AG10803 (cell line): ENCODE measurements around the gene RSRC1.
A peak's percentile ranks its signal among the peaks of the same experiment; 100 is the strongest.

ENCODE experiments used
- DNase-seq: peaks from one replicate; pipeline ENCODE4 v3.0.0; 2010; ENCODE audit warnings: low read depth
- H3K4me3 ChIP-seq: 2 replicates; pipeline ENCODE4 v1.5.1; 2011; ENCODE audit warnings: mild to moderate bottlenecking, low read length, control low read depth
- TF ChIP-seq, protein P1 (sequence below): conservative IDR thresholded peaks from 2 replicates; pipeline ENCODE4 v1.5.1; 2011; ENCODE audit warnings: mild to moderate bottlenecking, low read length, control low read depth, inconsistent platforms

The RSRC1 gene

DNA sequence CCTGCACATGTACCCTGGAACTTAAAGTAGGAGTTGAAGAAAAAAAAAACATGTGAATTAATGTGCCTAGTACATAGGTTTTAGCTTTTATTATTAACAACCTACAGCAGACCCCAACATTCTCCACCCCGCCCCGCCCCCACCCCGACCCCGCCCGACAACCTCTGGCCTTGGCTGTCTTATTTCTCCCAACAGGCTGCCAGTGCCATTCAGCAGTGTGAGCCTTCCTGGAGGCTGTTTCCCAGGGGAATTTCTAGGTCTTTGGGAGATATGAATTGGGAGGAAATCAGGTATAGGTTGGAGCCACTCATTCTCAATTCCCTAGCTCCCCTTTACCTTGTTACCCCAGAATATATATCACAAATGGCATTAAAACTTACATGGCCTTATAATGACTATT, 452.8 kb downstream of the RSRC1 start:
- H3K4me3 ChIP-seq, result no peak overlapping the region
- DNase-seq, result no peak
- TF ChIP-seq, protein P1, sequence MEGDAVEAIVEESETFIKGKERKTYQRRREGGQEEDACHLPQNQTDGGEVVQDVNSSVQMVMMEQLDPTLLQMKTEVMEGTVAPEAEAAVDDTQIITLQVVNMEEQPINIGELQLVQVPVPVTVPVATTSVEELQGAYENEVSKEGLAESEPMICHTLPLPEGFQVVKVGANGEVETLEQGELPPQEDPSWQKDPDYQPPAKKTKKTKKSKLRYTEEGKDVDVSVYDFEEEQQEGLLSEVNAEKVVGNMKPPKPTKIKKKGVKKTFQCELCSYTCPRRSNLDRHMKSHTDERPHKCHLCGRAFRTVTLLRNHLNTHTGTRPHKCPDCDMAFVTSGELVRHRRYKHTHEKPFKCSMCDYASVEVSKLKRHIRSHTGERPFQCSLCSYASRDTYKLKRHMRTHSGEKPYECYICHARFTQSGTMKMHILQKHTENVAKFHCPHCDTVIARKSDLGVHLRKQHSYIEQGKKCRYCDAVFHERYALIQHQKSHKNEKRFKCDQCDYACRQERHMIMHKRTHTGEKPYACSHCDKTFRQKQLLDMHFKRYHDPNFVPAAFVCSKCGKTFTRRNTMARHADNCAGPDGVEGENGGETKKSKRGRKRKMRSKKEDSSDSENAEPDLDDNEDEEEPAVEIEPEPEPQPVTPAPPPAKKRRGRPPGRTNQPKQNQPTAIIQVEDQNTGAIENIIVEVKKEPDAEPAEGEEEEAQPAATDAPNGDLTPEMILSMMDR, result no peak

DNA sequence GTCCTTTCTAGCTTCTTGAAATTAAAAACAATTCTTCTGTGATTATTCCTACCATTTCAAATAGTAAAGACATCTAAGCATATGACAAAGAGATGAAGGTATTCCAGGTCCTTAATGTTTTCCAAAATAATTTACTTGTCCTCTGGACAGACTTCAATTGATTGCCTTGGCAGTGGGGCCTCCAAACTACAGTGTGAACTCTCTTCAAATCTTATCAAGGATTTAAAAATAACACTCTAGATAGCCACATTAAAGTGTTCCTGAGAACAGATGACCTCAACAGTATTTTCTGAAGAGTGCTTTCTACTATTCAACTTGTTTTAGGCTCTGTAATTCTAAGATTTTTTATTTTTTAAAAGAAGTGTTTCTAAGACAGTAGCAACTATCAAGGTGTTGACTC, 453.2 kb downstream of the RSRC1 start:
- DNase-seq, result no peak

DNA sequence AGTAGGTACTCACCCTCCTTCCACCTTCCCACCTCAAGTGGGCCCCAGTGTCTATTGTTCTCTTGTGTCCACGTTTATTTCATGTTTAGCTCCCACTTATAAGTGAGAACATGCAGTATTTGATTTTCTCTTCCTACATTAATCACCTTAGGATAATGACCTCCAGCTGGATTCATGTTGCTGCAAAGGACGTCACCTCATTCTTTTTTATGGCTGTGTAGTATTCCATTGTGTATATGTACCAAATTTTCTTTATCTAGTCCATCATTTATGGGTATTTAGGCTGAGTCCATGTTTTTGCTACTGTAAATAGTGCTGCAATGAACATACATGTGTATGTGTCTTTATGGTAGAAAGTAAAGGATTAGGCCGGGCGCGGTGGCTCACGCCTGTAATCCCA, 455.2 kb downstream of the RSRC1 start:
- H3K4me3 ChIP-seq, result no peak overlapping the region
- no peak for DNase-seq
- TF ChIP-seq, protein P1, result no peak

More for the DNA sequence above, 453.2 kb downstream of the RSRC1 start:
- no peak overlapping the region for H3K4me3 ChIP-seq
- TF ChIP-seq, protein P1, result no peak

DNA sequence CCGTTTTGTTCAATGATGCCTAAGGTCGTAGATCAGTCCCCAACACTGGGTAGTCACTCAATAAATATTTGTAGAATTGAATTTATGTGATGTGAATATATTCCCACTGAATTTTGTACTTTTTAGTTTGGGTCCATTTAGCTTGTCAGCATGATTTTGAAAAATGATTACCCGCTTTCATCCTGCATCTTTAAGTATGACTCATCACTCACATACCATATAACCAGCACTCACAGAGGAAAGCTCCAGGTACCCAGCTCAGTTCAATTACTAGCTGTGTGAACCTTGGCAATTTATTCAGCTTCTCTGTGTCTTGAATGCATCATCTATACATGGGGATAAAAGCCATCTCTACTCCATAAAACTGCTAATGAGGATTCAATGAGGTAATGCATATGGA, 458.9 kb downstream of the RSRC1 start:
- TF ChIP-seq, protein P1, result no peak
- no peak overlapping the region for H3K4me3 ChIP-seq
- DNase-seq, result no peak

DNA sequence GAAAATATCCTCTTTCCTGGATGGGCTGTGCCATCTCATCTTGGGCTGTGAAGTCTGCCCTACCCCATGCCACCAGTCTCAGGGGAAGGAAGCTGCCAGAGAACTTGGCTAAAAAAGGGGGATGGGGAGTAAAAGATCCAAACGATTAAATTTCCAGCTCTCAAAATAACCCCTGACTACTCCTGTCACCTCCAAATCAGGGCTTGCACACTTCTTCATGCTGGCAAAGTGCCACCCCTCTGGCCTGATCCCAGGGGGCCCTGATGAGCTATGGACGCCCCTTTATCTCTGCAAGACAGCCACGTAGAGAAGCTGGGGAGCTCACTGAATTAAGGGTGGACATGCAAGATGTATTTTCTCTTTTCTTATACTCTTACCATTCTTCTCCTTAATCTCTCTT, 459.9 kb downstream of the RSRC1 start:
- DNase-seq, result no peak
- TF ChIP-seq, protein P1, result no peak
- H3K4me3 ChIP-seq, result no peak overlapping the region

DNA sequence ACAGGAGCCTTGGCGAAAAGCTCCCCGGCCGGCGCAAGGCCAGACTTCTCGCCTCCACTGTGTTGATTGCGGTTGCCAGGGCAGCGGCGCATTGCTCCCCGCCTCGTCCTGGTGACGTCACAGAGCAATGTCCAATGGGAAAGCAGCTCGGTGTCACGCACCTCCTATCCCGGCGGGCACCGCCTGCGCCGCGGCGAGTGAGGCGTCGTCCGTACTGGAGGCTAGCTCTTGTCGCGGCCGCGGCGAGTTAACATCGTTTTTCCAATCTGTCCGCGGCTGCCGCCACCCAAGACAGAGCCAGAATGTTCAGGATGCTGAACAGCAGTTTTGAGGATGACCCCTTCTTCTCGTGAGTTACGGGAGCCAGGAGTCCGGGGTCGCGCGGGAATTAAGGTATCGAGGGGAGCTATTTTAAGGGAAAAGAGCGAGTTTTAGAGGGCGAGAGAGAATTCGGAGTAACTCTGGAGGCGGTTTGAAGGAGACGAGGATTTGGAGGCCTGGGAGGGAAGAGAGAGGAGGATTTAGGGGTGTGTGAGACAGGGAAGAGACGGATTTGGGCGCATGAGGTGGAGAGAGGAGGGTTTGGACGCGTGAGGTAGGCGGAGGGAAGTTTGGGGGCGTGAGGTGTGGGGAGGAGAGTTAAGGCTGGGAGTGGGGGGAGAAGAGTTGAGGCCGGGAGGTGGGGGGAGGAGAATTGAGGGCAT, 461.3 kb downstream of the RSRC1 start, which contains the start of gene MLF1:
TSS of gene MLF1 (plus strand) at position 196 of the 704 bp plus-strand sequence. CDS start at position 303, 107 bp downstream.
- peak; percentile 94 for DNase-seq
- H3K4me3 ChIP-seq, result peak within 1 kb of the TSS; percentile 75
- TF ChIP-seq, protein P1, result no peak

DNA sequence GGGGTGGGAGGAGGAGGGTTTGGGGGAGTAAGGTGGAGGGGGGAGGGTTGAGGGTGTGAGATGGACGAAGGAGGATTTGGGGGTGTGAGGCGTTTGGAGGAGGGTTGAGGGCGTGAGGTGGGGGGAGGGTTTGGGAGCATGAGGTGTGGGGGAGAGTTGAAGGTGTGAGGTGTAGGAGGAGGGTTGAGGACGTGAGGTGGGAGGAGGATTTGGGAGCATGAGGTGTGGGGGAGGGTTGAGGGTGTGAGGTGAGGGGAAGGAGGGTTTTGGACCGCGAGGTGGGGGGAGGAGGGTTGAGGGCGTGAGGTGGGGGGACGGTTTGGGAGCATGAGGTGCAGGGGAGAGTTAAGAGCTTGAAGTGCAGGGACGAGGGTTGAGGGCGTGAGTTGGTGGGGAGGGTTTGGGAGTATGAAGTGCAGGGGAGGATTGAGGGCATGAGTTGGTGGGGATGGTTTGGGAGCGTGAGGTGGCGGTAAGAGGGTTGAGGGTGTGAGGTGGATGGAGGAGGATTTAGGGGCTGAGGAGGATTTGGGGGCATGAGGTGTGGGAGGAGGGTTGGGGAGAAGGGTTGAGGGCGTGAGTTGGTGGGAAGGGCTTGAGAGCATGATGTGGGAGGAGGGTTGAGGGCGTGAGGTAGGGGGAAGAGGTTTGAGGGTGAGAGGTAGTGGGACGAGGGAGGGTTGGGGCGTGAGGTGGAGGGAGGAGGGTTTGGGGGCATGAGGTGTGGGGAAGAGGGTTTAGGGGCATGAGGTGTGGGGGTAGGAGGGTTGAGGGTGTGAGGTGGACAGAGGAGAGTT, 462.3 kb downstream of the RSRC1 start:
- H3K4me3 ChIP-seq, result no peak overlapping the region
- DNase-seq, result no peak
- TF ChIP-seq, protein P1, result no peak
